Measurements from ENCODE around the gene ERFL.

Gene ERFL

DNA sequence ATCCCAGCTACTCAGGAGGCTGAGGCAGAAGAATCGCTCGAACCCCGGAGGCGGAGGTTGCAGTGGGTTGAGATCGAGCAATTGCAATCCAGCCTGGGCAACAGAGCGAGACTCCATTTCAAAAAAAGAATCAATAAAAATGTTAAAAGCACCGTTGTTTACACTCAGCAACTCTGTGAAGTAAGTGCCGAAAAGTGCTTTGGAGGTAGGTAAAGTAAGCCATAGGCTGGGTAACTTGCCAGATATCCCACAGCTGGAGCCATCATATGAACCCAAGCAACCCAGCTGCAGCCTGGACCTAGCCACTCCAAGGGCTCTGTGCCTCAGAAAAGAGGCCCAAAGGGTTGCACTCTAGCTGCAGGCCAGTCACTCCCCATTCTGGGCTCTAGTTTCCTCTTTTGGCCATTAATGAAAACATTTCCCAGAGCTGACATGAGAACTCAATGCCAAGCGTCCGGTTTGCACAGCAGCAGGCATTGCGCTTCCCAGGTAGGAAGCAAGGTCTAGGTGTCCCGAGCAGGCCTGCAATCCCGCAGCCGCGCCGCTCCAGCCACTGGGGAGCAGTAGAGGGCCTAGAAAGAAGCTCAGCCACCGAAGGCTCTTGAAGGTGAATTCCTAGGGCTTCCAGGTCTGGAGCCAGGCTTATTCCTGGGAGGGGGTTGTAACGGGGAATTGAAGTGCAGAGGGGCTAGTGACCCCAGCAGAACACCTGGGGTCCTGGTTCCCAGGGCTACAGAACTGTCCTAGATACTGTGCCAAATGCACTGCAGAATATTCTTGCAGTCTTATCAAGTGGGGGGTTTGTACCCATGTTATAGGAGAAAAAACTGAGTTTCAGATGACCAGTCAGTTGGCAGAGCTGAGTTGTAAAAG lies 55.2 kb downstream of the ERFL start:
- TF ChIP-seq GLIS3 (CRISPR knock-in tag; IDR thresholded peaks at IDR 0.05), result peak; percentile 58
- TF ChIP-seq ESRRG (CRISPR knock-in tag; IDR thresholded peaks at IDR 0.05), result no peak
- TF ChIP-seq TOX (CRISPR knock-in tag; IDR thresholded peaks at IDR 0.05; ENCODE audit: borderline replicate concordance), result peak; percentile 34; the same call in 1 of the 2 replicates
- TF ChIP-seq, protein P1, sequence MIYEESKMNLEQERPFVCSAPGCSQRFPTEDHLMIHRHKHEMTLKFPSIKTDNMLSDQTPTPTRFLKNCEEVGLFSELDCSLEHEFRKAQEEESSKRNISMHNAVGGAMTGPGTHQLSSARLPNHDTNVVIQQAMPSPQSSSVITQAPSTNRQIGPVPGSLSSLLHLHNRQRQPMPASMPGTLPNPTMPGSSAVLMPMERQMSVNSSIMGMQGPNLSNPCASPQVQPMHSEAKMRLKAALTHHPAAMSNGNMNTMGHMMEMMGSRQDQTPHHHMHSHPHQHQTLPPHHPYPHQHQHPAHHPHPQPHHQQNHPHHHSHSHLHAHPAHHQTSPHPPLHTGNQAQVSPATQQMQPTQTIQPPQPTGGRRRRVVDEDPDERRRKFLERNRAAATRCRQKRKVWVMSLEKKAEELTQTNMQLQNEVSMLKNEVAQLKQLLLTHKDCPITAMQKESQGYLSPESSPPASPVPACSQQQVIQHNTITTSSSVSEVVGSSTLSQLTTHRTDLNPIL (CRISPR knock-in tag; IDR thresholded peaks at IDR 0.05; ENCODE audit: low read depth), result no peak
- TF ChIP-seq, protein P2, sequence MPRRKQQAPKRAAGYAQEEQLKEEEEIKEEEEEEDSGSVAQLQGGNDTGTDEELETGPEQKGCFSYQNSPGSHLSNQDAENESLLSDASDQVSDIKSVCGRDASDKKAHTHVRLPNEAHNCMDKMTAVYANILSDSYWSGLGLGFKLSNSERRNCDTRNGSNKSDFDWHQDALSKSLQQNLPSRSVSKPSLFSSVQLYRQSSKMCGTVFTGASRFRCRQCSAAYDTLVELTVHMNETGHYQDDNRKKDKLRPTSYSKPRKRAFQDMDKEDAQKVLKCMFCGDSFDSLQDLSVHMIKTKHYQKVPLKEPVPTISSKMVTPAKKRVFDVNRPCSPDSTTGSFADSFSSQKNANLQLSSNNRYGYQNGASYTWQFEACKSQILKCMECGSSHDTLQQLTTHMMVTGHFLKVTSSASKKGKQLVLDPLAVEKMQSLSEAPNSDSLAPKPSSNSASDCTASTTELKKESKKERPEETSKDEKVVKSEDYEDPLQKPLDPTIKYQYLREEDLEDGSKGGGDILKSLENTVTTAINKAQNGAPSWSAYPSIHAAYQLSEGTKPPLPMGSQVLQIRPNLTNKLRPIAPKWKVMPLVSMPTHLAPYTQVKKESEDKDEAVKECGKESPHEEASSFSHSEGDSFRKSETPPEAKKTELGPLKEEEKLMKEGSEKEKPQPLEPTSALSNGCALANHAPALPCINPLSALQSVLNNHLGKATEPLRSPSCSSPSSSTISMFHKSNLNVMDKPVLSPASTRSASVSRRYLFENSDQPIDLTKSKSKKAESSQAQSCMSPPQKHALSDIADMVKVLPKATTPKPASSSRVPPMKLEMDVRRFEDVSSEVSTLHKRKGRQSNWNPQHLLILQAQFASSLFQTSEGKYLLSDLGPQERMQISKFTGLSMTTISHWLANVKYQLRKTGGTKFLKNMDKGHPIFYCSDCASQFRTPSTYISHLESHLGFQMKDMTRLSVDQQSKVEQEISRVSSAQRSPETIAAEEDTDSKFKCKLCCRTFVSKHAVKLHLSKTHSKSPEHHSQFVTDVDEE (CRISPR knock-in tag; IDR thresholded peaks at IDR 0.05), result no peak
- TF ChIP-seq, protein P3, sequence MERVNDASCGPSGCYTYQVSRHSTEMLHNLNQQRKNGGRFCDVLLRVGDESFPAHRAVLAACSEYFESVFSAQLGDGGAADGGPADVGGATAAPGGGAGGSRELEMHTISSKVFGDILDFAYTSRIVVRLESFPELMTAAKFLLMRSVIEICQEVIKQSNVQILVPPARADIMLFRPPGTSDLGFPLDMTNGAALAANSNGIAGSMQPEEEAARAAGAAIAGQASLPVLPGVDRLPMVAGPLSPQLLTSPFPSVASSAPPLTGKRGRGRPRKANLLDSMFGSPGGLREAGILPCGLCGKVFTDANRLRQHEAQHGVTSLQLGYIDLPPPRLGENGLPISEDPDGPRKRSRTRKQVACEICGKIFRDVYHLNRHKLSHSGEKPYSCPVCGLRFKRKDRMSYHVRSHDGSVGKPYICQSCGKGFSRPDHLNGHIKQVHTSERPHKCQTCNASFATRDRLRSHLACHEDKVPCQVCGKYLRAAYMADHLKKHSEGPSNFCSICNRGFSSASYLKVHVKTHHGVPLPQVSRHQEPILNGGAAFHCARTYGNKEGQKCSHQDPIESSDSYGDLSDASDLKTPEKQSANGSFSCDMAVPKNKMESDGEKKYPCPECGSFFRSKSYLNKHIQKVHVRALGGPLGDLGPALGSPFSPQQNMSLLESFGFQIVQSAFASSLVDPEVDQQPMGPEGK (CRISPR knock-in tag; IDR thresholded peaks at IDR 0.05; ENCODE audit: borderline replicate concordance), result peak; percentile 68; the same call in 1 of the 2 replicates
- no peak for TF ChIP-seq ZFP30 (CRISPR knock-in tag; IDR thresholded peaks at IDR 0.05)
- peak; percentile 79 for ATAC-seq

DNA sequence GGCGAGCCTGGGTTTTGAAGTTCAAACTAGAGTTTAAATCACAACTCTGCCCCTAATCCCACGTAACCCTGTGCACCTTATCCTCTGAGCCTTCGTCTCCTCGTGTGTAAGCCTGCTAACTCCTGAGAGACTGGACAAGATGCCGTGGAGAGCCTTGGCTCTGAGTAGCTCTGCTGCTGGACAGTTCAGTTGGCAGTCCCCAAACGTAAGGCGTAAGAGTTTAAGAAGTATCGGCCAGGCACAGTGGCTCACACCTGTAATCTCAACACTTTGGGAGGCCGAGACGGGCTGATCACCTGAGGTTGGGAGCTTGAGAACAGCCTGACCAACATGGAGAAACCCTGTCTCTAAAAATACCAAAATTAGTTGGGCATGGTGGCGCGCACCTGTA lies 55.9 kb downstream of the ERFL start:
- peak; percentile 1; the same call in 1 of the 3 replicates for ATAC-seq

DNA sequence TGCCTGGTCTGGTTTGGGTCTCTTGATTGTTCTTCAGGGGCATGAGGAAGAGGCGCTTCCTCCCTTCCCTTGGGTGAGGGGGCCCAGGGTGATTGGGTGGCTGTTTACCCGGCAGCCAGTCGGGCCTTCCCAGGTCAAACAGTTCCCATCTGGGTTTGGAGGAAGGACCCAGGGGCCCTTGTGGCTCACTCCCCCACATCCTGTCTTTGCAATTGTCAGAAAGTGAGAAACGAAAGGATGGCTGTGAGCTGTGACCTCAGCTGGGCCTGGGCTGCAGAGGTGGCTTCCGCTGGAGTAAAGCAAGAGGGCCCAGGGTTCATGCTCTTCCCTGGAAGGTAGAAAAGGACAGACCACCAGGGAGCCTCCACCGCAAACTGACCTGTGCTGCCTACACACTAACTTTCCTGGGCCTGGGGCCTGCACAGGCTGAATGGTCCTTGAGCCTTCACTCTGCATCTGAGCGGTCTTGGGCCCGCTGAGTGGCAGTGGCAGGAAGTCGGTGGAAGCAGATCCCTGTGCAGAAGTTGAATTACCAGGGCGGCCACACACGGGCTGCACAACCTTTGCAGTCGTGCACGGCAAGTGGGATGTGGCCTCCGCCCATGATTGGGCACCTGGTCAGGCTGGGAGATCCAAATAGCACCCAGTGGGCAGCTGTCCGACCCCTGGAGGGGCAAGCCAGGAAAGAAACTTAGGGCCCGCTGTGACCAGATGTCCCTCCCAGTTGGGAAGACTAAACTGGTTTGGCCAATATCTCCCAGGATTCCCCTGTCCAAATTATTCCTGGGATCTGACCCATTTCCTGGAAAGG lies 56.5 kb downstream of the ERFL start:
- 0 out of 3 replicates have a peak, but pooled peaks have one; percentile 1 for ATAC-seq
- TF ChIP-seq, protein P4, sequence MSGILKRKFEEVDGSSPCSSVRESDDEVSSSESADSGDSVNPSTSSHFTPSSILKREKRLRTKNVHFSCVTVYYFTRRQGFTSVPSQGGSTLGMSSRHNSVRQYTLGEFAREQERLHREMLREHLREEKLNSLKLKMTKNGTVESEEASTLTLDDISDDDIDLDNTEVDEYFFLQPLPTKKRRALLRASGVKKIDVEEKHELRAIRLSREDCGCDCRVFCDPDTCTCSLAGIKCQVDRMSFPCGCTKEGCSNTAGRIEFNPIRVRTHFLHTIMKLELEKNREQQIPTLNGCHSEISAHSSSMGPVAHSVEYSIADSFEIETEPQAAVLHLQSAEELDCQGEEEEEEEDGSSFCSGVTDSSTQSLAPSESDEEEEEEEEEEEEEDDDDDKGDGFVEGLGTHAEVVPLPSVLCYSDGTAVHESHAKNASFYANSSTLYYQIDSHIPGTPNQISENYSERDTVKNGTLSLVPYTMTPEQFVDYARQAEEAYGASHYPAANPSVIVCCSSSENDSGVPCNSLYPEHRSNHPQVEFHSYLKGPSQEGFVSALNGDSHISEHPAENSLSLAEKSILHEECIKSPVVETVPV (CRISPR knock-in tag; IDR thresholded peaks at IDR 0.05), result peak; percentile 80; the same call in 1 of the 2 replicates
- TF ChIP-seq, protein P1 (CRISPR knock-in tag; IDR thresholded peaks at IDR 0.05; ENCODE audit: low read depth), result peak; percentile 14; the same call in 1 of the 2 replicates
- peak; percentile 13; the same call in 1 of the 2 replicates for TF ChIP-seq ESRRG (CRISPR knock-in tag; IDR thresholded peaks at IDR 0.05)
- TF ChIP-seq ISL1 (CRISPR knock-in tag; IDR thresholded peaks at IDR 0.05), result no peak
- TF ChIP-seq PPARA (CRISPR knock-in tag; IDR thresholded peaks at IDR 0.05; ENCODE audit: borderline replicate concordance), result no peak
- TF ChIP-seq, protein P3 (CRISPR knock-in tag; IDR thresholded peaks at IDR 0.05; ENCODE audit: borderline replicate concordance), result peak; percentile 17
- peak; percentile 48; the same call in 1 of the 2 replicates for TF ChIP-seq GLIS3 (CRISPR knock-in tag; IDR thresholded peaks at IDR 0.05)
- TF ChIP-seq, protein P5, sequence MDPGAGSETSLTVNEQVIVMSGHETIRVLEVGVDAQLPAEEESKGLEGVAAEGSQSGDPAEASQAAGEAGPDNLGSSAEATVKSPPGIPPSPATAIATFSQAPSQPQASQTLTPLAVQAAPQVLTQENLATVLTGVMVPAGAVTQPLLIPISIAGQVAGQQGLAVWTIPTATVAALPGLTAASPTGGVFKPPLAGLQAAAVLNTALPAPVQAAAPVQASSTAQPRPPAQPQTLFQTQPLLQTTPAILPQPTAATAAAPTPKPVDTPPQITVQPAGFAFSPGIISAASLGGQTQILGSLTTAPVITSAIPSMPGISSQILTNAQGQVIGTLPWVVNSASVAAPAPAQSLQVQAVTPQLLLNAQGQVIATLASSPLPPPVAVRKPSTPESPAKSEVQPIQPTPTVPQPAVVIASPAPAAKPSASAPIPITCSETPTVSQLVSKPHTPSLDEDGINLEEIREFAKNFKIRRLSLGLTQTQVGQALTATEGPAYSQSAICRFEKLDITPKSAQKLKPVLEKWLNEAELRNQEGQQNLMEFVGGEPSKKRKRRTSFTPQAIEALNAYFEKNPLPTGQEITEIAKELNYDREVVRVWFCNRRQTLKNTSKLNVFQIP (CRISPR knock-in tag; IDR thresholded peaks at IDR 0.05; ENCODE audit: borderline replicate concordance, low read depth), result no peak

More for the DNA sequence above, 55.9 kb downstream of the ERFL start:
- TF ChIP-seq, protein P3 (CRISPR knock-in tag; IDR thresholded peaks at IDR 0.05; ENCODE audit: borderline replicate concordance), result 0 out of 2 replicates have a peak, but pooled peaks have one; percentile 8
- peak; percentile 95 for TF ChIP-seq ZFP3 (CRISPR knock-in tag; IDR thresholded peaks at IDR 0.05)
- no peak for TF ChIP-seq ARNTL (CRISPR knock-in tag; IDR thresholded peaks at IDR 0.05; ENCODE audit: borderline replicate concordance, low read depth)

Data from SK-N-SH treated with all-trans-retinoic acid at 6 μM for 48 hours (cell line).